Measurements from ENCODE around the gene KCTD18. TPM values are rescaled to one million over a fixed set of nuclear protein-coding genes. Genes with fewer than 3 reads are reported as not detected.

Gene KCTD18
- total and polyA plus RNA-seq, 4 donors: 4.4 to 7.9 (median 6.5) TPM

DNA sequence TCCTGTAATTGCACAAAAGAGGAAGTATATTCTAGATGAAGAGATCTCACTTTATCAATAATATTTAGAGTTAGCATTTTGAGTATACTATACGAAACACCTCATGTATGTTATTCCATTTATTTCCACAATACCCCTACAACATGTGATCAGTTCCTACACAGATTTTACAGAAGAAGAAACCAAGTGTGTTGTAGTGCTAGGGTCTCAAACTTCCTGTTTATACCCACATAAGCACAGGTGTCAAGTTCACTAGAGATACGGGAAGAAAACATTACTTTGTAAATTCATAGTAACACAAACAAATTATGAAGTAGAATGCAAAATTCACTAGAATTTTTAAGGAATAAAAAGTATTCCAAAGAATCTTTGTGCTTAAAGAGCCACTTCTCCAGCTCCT is 46.4 kb downstream of the KCTD18 start:
- Histone ChIP-seq H3K4me1 (ENCODE audit: control insufficient read depth in 4 of 4, insufficient read depth in 4 of 4, low read length in 3 of 4) (no peaks in the 10 kb centered on the region), H3K36me3 (ENCODE audit: control insufficient read depth in 4 of 4, insufficient read depth in 3 of 4, low read depth in 1 of 4, low read length in 3 of 4) (peaks cover 7 to 31% (median 23%) of the 10 kb centered on the region in 4 donors), H3K9ac (ENCODE audit: low read depth in 1 of 2, low read length in 2 of 2) (no peak overlapping the region), H3K27ac (ENCODE audit: low read depth in 1 of 2, low read length in 2 of 2) (no peak overlapping the region), H3K9me3 (ENCODE audit: control insufficient read depth in 4 of 4, low read length in 3 of 4) (no peaks in the 10 kb centered on the region), H3K27me3 (ENCODE audit: control insufficient read depth in 4 of 4, insufficient read depth in 4 of 4, low read length in 3 of 4) (no peaks in the 10 kb centered on the region), H3K4me3 (ENCODE audit: low read depth in 1 of 3, low read length in 3 of 3) (no peak overlapping the region)
- TF ChIP-seq, protein P1, sequence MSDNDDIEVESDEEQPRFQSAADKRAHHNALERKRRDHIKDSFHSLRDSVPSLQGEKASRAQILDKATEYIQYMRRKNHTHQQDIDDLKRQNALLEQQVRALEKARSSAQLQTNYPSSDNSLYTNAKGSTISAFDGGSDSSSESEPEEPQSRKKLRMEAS (IDR thresholded peaks at IDR 0.05): no peak
- no peak for TF ChIP-seq JUND (IDR thresholded peaks at IDR 0.05)
- no peak for TF ChIP-seq FOXA2 (IDR thresholded peaks at IDR 0.05)
- TF ChIP-seq, protein P2, sequence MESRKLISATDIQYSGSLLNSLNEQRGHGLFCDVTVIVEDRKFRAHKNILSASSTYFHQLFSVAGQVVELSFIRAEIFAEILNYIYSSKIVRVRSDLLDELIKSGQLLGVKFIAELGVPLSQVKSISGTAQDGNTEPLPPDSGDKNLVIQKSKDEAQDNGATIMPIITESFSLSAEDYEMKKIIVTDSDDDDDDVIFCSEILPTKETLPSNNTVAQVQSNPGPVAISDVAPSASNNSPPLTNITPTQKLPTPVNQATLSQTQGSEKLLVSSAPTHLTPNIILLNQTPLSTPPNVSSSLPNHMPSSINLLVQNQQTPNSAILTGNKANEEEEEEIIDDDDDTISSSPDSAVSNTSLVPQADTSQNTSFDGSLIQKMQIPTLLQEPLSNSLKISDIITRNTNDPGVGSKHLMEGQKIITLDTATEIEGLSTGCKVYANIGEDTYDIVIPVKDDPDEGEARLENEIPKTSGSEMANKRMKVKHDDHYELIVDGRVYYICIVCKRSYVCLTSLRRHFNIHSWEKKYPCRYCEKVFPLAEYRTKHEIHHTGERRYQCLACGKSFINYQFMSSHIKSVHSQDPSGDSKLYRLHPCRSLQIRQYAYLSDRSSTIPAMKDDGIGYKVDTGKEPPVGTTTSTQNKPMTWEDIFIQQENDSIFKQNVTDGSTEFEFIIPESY (IDR thresholded peaks at IDR 0.05): no peak
- TF ChIP-seq SP1 (IDR thresholded peaks at IDR 0.05): no peak
- no peak for TF ChIP-seq TAF1 (conservative IDR thresholded peaks at IDR 0.05)
- no peak for TF ChIP-seq HNF4A (conservative IDR thresholded peaks at IDR 0.05)
- TF ChIP-seq EGR1 (IDR thresholded peaks at IDR 0.05; ENCODE audit: low read depth in 2 of 2): no peak
- no peak for TF ChIP-seq YY1 (IDR thresholded peaks at IDR 0.05)
- TF ChIP-seq, protein P3, sequence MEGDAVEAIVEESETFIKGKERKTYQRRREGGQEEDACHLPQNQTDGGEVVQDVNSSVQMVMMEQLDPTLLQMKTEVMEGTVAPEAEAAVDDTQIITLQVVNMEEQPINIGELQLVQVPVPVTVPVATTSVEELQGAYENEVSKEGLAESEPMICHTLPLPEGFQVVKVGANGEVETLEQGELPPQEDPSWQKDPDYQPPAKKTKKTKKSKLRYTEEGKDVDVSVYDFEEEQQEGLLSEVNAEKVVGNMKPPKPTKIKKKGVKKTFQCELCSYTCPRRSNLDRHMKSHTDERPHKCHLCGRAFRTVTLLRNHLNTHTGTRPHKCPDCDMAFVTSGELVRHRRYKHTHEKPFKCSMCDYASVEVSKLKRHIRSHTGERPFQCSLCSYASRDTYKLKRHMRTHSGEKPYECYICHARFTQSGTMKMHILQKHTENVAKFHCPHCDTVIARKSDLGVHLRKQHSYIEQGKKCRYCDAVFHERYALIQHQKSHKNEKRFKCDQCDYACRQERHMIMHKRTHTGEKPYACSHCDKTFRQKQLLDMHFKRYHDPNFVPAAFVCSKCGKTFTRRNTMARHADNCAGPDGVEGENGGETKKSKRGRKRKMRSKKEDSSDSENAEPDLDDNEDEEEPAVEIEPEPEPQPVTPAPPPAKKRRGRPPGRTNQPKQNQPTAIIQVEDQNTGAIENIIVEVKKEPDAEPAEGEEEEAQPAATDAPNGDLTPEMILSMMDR (IDR thresholded peaks at IDR 0.05; ENCODE audit: low read depth, low read length, missing input control): no peak
- no peak for TF ChIP-seq FOXA1 (IDR thresholded peaks at IDR 0.05)
- TF ChIP-seq RAD21 (IDR thresholded peaks at IDR 0.05): no peak
- TF ChIP-seq, protein P4, sequence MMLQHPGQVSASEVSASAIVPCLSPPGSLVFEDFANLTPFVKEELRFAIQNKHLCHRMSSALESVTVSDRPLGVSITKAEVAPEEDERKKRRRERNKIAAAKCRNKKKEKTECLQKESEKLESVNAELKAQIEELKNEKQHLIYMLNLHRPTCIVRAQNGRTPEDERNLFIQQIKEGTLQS (IDR thresholded peaks at IDR 0.05): no peak
- no peak for TF ChIP-seq GABPA (IDR thresholded peaks at IDR 0.05 in 1 of 2, conservative IDR thresholded peaks at IDR 0.05 in 1 of 2)
- TF ChIP-seq, protein P5, sequence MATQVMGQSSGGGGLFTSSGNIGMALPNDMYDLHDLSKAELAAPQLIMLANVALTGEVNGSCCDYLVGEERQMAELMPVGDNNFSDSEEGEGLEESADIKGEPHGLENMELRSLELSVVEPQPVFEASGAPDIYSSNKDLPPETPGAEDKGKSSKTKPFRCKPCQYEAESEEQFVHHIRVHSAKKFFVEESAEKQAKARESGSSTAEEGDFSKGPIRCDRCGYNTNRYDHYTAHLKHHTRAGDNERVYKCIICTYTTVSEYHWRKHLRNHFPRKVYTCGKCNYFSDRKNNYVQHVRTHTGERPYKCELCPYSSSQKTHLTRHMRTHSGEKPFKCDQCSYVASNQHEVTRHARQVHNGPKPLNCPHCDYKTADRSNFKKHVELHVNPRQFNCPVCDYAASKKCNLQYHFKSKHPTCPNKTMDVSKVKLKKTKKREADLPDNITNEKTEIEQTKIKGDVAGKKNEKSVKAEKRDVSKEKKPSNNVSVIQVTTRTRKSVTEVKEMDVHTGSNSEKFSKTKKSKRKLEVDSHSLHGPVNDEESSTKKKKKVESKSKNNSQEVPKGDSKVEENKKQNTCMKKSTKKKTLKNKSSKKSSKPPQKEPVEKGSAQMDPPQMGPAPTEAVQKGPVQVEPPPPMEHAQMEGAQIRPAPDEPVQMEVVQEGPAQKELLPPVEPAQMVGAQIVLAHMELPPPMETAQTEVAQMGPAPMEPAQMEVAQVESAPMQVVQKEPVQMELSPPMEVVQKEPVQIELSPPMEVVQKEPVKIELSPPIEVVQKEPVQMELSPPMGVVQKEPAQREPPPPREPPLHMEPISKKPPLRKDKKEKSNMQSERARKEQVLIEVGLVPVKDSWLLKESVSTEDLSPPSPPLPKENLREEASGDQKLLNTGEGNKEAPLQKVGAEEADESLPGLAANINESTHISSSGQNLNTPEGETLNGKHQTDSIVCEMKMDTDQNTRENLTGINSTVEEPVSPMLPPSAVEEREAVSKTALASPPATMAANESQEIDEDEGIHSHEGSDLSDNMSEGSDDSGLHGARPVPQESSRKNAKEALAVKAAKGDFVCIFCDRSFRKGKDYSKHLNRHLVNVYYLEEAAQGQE (IDR thresholded peaks at IDR 0.05): no peak
- no peak for TF ChIP-seq HNF4G (IDR thresholded peaks at IDR 0.05)
- TF ChIP-seq RXRA (IDR thresholded peaks at IDR 0.05): no peak
- TF ChIP-seq NR2F2 (IDR thresholded peaks at IDR 0.05): no peak
- no peak for DNase-seq (ENCODE audit: low spot score)
- WGBS: 95% methylated on average over 2 of the region's 2 CpGs
